HL-60 (cell line): ENCODE results near the gene CTNNA2.

Source experiments
- DNase-seq, 2 experiments: peaks; one replicate each; pipeline ENCODE4 v3.0.0-alpha.2; 2010 to 2020; ENCODE audit warnings: low read depth in 1 of 2, low spot score in 1 of 2
- H3K27ac ChIP-seq: fragments of 250-450 bp; sonication (Bioruptor Pico); replicated peaks from 2 replicates; pipeline ENCODE4 v1.5.1; 2020; ENCODE audit warnings: mild to moderate bottlenecking, moderate library complexity
- H3K27me3 ChIP-seq: fragments of 250-450 bp; sonication (Bioruptor Pico); 2 replicates; pipeline ENCODE4 v1.5.1; 2021; ENCODE audit warnings: mild to moderate bottlenecking, moderate library complexity; ENCODE audit not compliant: insufficient read depth, poor library complexity, severe bottlenecking
- H3K4me3 ChIP-seq: replicated peaks from 2 replicates; pipeline ENCODE4 v1.5.1; 2011; ENCODE audit warnings: mild to moderate bottlenecking, control low read depth, low read length; ENCODE audit not compliant: insufficient read depth
- CTCF ChIP-seq: IDR thresholded peaks from one replicate; pipeline ENCODE4 v1.5.1; 2011; ENCODE audit warnings: low read length, control low read depth, inconsistent platforms; ENCODE audit not compliant: insufficient read depth
- GABPA ChIP-seq: IDR thresholded peaks from 2 replicates; pipeline ENCODE4 v1.6.1; 2012; ENCODE audit warnings: low read depth
- POLR2AphosphoS5 ChIP-seq: IDR thresholded peaks from 2 replicates; pipeline ENCODE4 v1.6.1; 2012; ENCODE audit warnings: low read depth
- REST ChIP-seq: IDR thresholded peaks from 2 replicates; pipeline ENCODE4 v1.6.1; 2012; ENCODE audit warnings: low read depth; ENCODE audit not compliant: insufficient replicate concordance
- SPI1 ChIP-seq: IDR thresholded peaks from 2 replicates; pipeline ENCODE4 v1.6.1; 2012; ENCODE audit warnings: low read depth, mild to moderate bottlenecking, borderline replicate concordance

CTNNA2 gene

GRCh38 chr2:80291656-80292055 lies 778.8 kb downstream of the CTNNA2 start:
- no peak overlapping the region for H3K27ac ChIP-seq
- DNase-seq, result no peak
- no peak for TF ChIP-seq SPI1
- TF ChIP-seq POLR2AphosphoS5, result no peak
- TF ChIP-seq REST, result no peak
- no peak for TF ChIP-seq GABPA
- no peak for TF ChIP-seq CTCF
- no peak overlapping the region for H3K4me3 ChIP-seq
- no peaks in the 10 kb centered on the region for H3K27me3 ChIP-seq

GRCh38 chr2:80292474-80292873 lies 779.6 kb downstream of the CTNNA2 start:
- no peak overlapping the region for H3K27ac ChIP-seq
- DNase-seq, result no peak
- no peak overlapping the region for H3K4me3 ChIP-seq
- TF ChIP-seq CTCF, result no peak
- no peak for TF ChIP-seq GABPA
- TF ChIP-seq SPI1, result no peak
- no peak for TF ChIP-seq REST
- no peak for TF ChIP-seq POLR2AphosphoS5
- H3K27me3 ChIP-seq, result no peaks in the 10 kb centered on the region

GRCh38 chr2:80293039-80293438 lies 780.2 kb downstream of the CTNNA2 start:
- TF ChIP-seq REST (no peak), GABPA (no peak), POLR2AphosphoS5 (no peak), CTCF (no peak), SPI1 (no peak)
- H3K4me3 ChIP-seq, result no peak overlapping the region
- DNase-seq, result no peak

More at GRCh38 chr2:80293039-80293438, 780.2 kb downstream of the CTNNA2 start:
- Histone ChIP-seq H3K27me3 (no peaks in the 10 kb centered on the region), H3K27ac (no peak overlapping the region)
